UCSD-AML1 (cell line): ENCODE measurements around the gene FAM124A.
A peak's percentile ranks its signal among the peaks of the same experiment; 100 is the strongest.

Experiments
- DNase-seq: peaks from one replicate; lab custom pipeline; 2025; ENCODE audit not compliant: unreplicated experiment; lab: John Stamatoyannopoulos, UW

The FAM124A gene

GRCh38 chr13:51222037-51222685 lies at the start of gene FAM124A:
FAM124A (plus strand) TSS chr13:51222398; CDS start chr13:51222502, 104 bp downstream.
- peak; percentile 50 for DNase-seq

- DNase-seq = no peak
Measured at GRCh38 chr13:51175021-51175420, 47.2 kb upstream of the FAM124A start.

- DNase-seq = no peak
Measured at GRCh38 chr13:51175639-51176038, 46.6 kb upstream of the FAM124A start.

GRCh38 chr13:51177188-51177587 lies 45.0 kb upstream of the FAM124A start:
- DNase-seq = no peak

GRCh38 chr13:51178456-51179074 lies 43.6 kb upstream of the FAM124A start:
- DNase-seq = no peak

- DNase-seq = no peak
Measured at GRCh38 chr13:51179432-51179971, 42.7 kb upstream of the FAM124A start.

- DNase-seq = no peak
Measured at GRCh38 chr13:51180853-51181511, 41.2 kb upstream of the FAM124A start.

GRCh38 chr13:51181786-51182383 lies 40.3 kb upstream of the FAM124A start:
- DNase-seq = no peak

- DNase-seq = no peak
Measured at GRCh38 chr13:51191743-51192142, 30.5 kb upstream of the FAM124A start.

GRCh38 chr13:51192348-51192747 lies 29.9 kb upstream of the FAM124A start:
- DNase-seq = no peak

- DNase-seq = no peak
Measured at GRCh38 chr13:51193387-51193786, 28.8 kb upstream of the FAM124A start.

GRCh38 chr13:51194942-51195341 lies 27.3 kb upstream of the FAM124A start:
- no peak for DNase-seq

- DNase-seq = no peak
Measured at GRCh38 chr13:51201886-51202285, 20.3 kb upstream of the FAM124A start.

- DNase-seq = no peak
Measured at GRCh38 chr13:51202477-51203046, 19.6 kb upstream of the FAM124A start.

- DNase-seq = no peak
Measured at GRCh38 chr13:51206584-51206983, 15.6 kb upstream of the FAM124A start.

GRCh38 chr13:51207881-51208280 lies 14.3 kb upstream of the FAM124A start:
- DNase-seq = no peak

GRCh38 chr13:51208716-51209115 lies 13.5 kb upstream of the FAM124A start:
- no peak for DNase-seq

- DNase-seq = no peak
Measured at GRCh38 chr13:51211910-51212309, 10.3 kb upstream of the FAM124A start.

GRCh38 chr13:51212758-51213157 lies 9.4 kb upstream of the FAM124A start:
- DNase-seq = no peak

- no peak for DNase-seq
Measured at GRCh38 chr13:51213173-51213728, 8.9 kb upstream of the FAM124A start.

GRCh38 chr13:51218626-51219025 lies 3.6 kb upstream of the FAM124A start:
- DNase-seq = no peak
